Measurements from ENCODE around the gene CETP. TPM values are rescaled to one million over a fixed set of nuclear protein-coding genes. Genes with fewer than 3 reads are reported as not detected.

The CETP gene
- total and polyA plus RNA-seq, 9 of the 15 experiments (the other 6 are each of a cell fraction or from before 2014, with no cell fraction given) = 0.07 to 0.11 TPM; not detected in 7

DNA sequence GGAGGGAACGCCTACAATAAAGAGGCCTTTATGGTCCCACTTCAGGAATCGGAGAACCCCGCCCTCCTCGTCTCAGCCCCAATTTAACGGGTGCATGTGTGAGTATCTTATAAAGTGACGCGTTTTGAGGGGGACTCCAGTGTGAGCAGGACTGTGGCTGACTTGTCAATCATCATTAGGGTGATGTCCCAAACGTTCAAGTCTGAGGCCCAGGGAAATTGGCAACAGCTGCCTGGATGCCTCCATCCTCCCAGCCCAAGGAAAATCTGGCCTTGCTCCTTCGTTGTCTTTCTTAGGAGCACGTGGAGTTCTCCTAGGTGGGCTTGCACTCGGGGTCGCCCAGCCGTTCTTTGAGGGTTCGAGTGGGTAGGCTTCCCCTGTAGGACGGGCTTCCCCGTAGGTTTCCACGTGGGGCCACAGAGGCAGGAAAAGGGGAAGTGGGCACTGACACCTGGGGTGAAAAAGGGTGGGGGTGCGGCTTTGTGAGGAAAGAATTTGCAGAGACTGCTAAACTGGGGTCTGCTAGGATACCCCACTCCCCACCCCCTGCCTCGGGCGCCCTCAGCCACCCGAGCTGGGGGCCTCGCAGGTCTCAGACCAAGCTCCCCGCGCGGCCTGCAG, 30.4 kb upstream of the CETP start (continued):
- TF ChIP-seq, protein P1, sequence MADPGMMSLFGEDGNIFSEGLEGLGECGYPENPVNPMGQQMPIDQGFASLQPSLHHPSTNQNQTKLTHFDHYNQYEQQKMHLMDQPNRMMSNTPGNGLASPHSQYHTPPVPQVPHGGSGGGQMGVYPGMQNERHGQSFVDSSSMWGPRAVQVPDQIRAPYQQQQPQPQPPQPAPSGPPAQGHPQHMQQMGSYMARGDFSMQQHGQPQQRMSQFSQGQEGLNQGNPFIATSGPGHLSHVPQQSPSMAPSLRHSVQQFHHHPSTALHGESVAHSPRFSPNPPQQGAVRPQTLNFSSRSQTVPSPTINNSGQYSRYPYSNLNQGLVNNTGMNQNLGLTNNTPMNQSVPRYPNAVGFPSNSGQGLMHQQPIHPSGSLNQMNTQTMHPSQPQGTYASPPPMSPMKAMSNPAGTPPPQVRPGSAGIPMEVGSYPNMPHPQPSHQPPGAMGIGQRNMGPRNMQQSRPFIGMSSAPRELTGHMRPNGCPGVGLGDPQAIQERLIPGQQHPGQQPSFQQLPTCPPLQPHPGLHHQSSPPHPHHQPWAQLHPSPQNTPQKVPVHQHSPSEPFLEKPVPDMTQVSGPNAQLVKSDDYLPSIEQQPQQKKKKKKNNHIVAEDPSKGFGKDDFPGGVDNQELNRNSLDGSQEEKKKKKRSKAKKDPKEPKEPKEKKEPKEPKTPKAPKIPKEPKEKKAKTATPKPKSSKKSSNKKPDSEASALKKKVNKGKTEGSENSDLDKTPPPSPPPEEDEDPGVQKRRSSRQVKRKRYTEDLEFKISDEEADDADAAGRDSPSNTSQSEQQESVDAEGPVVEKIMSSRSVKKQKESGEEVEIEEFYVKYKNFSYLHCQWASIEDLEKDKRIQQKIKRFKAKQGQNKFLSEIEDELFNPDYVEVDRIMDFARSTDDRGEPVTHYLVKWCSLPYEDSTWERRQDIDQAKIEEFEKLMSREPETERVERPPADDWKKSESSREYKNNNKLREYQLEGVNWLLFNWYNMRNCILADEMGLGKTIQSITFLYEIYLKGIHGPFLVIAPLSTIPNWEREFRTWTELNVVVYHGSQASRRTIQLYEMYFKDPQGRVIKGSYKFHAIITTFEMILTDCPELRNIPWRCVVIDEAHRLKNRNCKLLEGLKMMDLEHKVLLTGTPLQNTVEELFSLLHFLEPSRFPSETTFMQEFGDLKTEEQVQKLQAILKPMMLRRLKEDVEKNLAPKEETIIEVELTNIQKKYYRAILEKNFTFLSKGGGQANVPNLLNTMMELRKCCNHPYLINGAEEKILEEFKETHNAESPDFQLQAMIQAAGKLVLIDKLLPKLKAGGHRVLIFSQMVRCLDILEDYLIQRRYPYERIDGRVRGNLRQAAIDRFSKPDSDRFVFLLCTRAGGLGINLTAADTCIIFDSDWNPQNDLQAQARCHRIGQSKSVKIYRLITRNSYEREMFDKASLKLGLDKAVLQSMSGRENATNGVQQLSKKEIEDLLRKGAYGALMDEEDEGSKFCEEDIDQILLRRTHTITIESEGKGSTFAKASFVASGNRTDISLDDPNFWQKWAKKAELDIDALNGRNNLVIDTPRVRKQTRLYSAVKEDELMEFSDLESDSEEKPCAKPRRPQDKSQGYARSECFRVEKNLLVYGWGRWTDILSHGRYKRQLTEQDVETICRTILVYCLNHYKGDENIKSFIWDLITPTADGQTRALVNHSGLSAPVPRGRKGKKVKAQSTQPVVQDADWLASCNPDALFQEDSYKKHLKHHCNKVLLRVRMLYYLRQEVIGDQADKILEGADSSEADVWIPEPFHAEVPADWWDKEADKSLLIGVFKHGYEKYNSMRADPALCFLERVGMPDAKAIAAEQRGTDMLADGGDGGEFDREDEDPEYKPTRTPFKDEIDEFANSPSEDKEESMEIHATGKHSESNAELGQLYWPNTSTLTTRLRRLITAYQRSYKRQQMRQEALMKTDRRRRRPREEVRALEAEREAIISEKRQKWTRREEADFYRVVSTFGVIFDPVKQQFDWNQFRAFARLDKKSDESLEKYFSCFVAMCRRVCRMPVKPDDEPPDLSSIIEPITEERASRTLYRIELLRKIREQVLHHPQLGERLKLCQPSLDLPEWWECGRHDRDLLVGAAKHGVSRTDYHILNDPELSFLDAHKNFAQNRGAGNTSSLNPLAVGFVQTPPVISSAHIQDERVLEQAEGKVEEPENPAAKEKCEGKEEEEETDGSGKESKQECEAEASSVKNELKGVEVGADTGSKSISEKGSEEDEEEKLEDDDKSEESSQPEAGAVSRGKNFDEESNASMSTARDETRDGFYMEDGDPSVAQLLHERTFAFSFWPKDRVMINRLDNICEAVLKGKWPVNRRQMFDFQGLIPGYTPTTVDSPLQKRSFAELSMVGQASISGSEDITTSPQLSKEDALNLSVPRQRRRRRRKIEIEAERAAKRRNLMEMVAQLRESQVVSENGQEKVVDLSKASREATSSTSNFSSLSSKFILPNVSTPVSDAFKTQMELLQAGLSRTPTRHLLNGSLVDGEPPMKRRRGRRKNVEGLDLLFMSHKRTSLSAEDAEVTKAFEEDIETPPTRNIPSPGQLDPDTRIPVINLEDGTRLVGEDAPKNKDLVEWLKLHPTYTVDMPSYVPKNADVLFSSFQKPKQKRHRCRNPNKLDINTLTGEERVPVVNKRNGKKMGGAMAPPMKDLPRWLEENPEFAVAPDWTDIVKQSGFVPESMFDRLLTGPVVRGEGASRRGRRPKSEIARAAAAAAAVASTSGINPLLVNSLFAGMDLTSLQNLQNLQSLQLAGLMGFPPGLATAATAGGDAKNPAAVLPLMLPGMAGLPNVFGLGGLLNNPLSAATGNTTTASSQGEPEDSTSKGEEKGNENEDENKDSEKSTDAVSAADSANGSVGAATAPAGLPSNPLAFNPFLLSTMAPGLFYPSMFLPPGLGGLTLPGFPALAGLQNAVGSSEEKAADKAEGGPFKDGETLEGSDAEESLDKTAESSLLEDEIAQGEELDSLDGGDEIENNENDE (IDR thresholded peaks at IDR 0.05; ENCODE audit: low read depth, low read length) = no peak
- no peak for TF ChIP-seq KHSRP (IDR thresholded peaks at IDR 0.05)
- no peak for TF ChIP-seq FOXJ2 (tag; IDR thresholded peaks at IDR 0.05)
- no peak for TF ChIP-seq RBM25 (IDR thresholded peaks at IDR 0.05; ENCODE audit: low read depth, low read length, severe bottlenecking)
- TF ChIP-seq, protein P2, sequence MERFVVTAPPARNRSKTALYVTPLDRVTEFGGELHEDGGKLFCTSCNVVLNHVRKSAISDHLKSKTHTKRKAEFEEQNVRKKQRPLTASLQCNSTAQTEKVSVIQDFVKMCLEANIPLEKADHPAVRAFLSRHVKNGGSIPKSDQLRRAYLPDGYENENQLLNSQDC (CRISPR knock-in tag; IDR thresholded peaks at IDR 0.05) = no peak
- TF ChIP-seq NFIC (IDR thresholded peaks at IDR 0.05) = no peak
- TF ChIP-seq MAFG (tag; conservative IDR thresholded peaks at IDR 0.05) = no peak
- TF ChIP-seq, protein P3, sequence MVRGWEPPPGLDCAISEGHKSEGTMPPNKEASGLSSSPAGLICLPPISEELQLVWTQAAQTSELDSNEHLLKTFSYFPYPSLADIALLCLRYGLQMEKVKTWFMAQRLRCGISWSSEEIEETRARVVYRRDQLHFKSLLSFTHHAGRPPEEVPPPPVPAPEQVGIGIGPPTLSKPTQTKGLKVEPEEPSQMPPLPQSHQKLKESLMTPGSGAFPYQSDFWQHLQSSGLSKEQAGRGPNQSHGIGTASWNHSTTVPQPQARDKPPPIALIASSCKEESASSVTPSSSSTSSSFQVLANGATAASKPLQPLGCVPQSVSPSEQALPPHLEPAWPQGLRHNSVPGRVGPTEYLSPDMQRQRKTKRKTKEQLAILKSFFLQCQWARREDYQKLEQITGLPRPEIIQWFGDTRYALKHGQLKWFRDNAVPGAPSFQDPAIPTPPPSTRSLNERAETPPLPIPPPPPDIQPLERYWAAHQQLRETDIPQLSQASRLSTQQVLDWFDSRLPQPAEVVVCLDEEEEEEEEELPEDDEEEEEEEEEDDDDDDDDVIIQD (CRISPR knock-in tag; IDR thresholded peaks at IDR 0.05) = peak; percentile 75; the same call in 1 of the 2 replicates
- TF ChIP-seq ERF (CRISPR knock-in tag; IDR thresholded peaks at IDR 0.05) = no peak
- no peak for TF ChIP-seq RAD21 (CRISPR knock-in tag; conservative IDR thresholded peaks at IDR 0.05 in 1 of 2, IDR thresholded peaks at IDR 0.05 in 1 of 2)
- peak; percentile 65 for TF ChIP-seq BRD9 (IDR thresholded peaks at IDR 0.05; ENCODE audit: low read depth, partially characterized antibody)
- TF ChIP-seq ZNF134 (CRISPR knock-in tag; conservative IDR thresholded peaks at IDR 0.05) = 0 out of 2 replicates have a peak, but pooled peaks have one; percentile 25
- TF ChIP-seq ZC3H8 (IDR thresholded peaks at IDR 0.05) = no peak
- TF ChIP-seq TEAD1 (CRISPR knock-in tag; IDR thresholded peaks at IDR 0.05) = peak in 1 of 2 experiments; percentile 43; a peak in 1 of 4 replicates
- TF ChIP-seq, protein P4, sequence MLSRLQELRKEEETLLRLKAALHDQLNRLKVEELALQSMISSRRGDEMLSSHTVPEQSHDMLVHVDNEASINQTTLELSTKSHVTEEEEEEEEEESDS (CRISPR knock-in tag; IDR thresholded peaks at IDR 0.05) = no peak
- no peak for TF ChIP-seq STAT5B (CRISPR knock-in tag; IDR thresholded peaks at IDR 0.05)

Data from K562 (cell line).